Thoracic aorta (tissue), 2 donors: ENCODE results near the gene TSFM. TPM values are rescaled to one million over a fixed set of nuclear protein-coding genes. Genes with fewer than 3 reads are reported as not detected.
A peak's percentile ranks its signal among the peaks of the same experiment; 100 is the strongest.

Source experiments
- ATAC-seq: fragments of 150-250 bp; one replicate; pipeline ENCODE4 v1.8.0; 2017; ENCODE audit warnings: low read depth; ENCODE audit not compliant: insufficient number of reproducible peaks, low FRiP score
- DNase-seq: peaks from one replicate; pipeline ENCODE4 v3.0.0-alpha.2; 2020; ENCODE audit warnings: low spot score
- H3K27ac ChIP-seq, 2 donors: fragments of 200-600 bp; sonication (generic); 1 replicate in 1 of 2; 2 replicates in 1 of 2; pipeline ENCODE4 v1.5.1; 2016; ENCODE audit warnings: mild to moderate bottlenecking in 2 of 2, moderate library complexity in 2 of 2
- H3K27me3 ChIP-seq: fragments of 200-600 bp; sonication (generic); replicated peaks from 2 replicates; pipeline ENCODE4 v1.6.0; 2016; ENCODE audit warnings: mild to moderate bottlenecking; ENCODE audit not compliant: insufficient read depth
- H3K36me3 ChIP-seq: fragments of 200-600 bp; sonication (generic); one replicate; pipeline ENCODE4 v1.5.1; 2016
- H3K4me1 ChIP-seq, 2 donors: fragments of 200-600 bp; sonication (generic); 1 replicate in 1 of 2; 2 replicates in 1 of 2; pipeline versions ENCODE4 v1.5.1 to v1.6.0; 2016; ENCODE audit warnings: low read depth in 2 of 2, mild to moderate bottlenecking in 1 of 2; ENCODE audit not compliant: control insufficient read depth in 1 of 2
- H3K4me3 ChIP-seq: fragments of 200-600 bp; sonication (generic); 2 replicates; pipeline ENCODE4 v1.5.1; 2016; ENCODE audit warnings: mild to moderate bottlenecking
- H3K9me3 ChIP-seq: fragments of 200-600 bp; sonication (generic); 2 replicates; pipeline ENCODE4 v1.5.1; 2016
- total RNA-seq, 2 donors: library from RNA; depleted of rRNA; stranded (reverse); fragments of >200 nt; gene quantifications; one replicate each; pipeline versions ENCODE4 v1.1.0 to v1.2.3, GENCODE V29; 2016
- TF ChIP-seq, protein P1 (sequence below): fragments of 200-600 bp; sonication (generic); IDR thresholded peaks from one replicate; pipeline ENCODE4 v1.5.1; 2019; ENCODE audit warnings: antibody characterized with exemption

The TSFM gene
- total RNA-seq, 2 donors from 2014 or later = 15.4 to 19.3 TPM

DNA sequence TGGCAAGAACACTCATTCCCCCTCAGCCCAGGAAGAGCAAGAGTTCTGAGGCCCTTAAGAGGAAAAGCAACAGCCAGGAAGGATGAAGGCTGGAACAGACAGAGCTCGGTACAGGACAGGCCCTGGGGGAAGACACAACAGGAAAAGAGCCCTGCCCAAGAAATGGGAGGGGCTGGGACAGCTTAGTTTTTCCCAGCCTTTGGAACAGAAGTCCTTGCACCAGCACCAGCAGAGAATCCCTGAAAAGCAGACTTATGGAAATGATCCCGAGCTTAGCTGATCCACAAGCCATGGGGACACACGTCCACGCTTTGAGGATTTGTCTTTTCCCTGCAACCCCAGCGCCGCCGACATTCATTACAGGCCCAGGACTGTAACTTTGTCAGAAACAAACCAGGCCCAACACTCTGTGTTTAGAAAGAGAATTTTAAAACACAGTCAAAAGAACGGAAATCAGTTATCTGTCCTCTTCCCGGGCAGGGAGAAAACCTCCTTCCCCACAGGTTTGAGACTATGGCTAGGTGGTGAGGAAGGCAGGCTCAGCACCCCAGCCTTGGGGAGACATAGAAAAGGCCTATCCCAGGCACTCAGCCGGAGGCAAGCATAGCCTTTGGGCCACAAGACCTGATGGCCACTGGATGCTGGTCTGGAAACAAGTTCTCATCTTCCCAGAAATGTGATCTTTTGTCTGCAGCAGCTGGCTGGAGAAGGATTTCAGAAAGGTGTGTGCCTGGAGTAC is 40.0 kb downstream of the TSFM start:
- no peak overlapping the region for H3K4me3 ChIP-seq
- DNase-seq (no peak), ATAC-seq (no peak)
- no peaks in the 10 kb centered on the region for H3K9me3 ChIP-seq
- peaks cover 79% of the 10 kb centered on the region for H3K36me3 ChIP-seq
- no peaks in the 10 kb centered on the region for H3K27me3 ChIP-seq
- TF ChIP-seq, protein P1, sequence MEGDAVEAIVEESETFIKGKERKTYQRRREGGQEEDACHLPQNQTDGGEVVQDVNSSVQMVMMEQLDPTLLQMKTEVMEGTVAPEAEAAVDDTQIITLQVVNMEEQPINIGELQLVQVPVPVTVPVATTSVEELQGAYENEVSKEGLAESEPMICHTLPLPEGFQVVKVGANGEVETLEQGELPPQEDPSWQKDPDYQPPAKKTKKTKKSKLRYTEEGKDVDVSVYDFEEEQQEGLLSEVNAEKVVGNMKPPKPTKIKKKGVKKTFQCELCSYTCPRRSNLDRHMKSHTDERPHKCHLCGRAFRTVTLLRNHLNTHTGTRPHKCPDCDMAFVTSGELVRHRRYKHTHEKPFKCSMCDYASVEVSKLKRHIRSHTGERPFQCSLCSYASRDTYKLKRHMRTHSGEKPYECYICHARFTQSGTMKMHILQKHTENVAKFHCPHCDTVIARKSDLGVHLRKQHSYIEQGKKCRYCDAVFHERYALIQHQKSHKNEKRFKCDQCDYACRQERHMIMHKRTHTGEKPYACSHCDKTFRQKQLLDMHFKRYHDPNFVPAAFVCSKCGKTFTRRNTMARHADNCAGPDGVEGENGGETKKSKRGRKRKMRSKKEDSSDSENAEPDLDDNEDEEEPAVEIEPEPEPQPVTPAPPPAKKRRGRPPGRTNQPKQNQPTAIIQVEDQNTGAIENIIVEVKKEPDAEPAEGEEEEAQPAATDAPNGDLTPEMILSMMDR = no peak
- peak overlapping the region in 1 of 2 donors; percentile 14 for H3K27ac ChIP-seq
- peaks cover 0 to 27% of the 10 kb centered on the region in 2 donors for H3K4me1 ChIP-seq

DNA sequence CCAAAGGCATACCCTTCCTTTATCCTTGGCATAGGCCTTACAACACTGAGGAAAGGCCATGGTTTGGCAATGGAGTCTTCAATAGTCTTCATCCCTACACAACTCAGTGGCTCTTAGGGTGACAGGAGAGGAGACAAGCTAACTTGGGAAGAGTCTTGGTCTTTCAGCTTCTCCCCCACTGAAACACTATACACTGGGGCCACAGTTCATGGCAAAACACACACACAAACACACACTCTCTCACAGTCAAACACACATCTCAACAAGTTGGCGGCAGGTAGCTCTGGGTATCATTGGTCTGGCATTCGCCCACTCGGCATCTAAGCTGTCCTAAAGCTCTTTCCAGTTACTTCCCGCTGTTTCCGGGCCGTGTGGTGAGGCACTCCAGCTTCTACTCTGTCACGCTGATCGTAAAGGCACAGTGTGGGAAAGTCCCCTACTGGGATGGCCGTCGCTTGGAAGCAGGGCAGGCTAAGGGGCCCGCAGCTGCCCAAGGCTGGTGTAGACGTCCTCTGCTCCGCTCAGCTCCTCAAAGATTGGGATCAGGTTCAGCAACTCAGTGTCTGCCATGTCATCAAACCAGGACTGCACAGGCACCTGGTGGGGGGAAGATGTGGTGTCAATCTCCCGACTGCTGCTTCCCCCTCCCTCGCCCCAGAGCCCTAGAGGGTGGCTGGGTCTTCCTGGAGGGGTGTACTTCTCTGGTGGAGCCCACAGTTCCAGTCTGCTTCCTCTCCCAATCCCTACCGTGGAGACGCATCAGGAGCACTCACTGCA is 40.7 kb downstream of the TSFM start:
- H3K4me3 ChIP-seq = no peak overlapping the region
- DNase-seq (no peak), ATAC-seq (no peak)
- peaks cover 0 to 24% of the 10 kb centered on the region in 2 donors for H3K4me1 ChIP-seq
- H3K9me3 ChIP-seq = no peaks in the 10 kb centered on the region
- H3K27ac ChIP-seq = peak overlapping the region in 1 of 2 donors; percentile 14
- no peaks in the 10 kb centered on the region for H3K27me3 ChIP-seq
- peaks cover 86% of the 10 kb centered on the region for H3K36me3 ChIP-seq
- TF ChIP-seq, protein P1 = no peak

DNA sequence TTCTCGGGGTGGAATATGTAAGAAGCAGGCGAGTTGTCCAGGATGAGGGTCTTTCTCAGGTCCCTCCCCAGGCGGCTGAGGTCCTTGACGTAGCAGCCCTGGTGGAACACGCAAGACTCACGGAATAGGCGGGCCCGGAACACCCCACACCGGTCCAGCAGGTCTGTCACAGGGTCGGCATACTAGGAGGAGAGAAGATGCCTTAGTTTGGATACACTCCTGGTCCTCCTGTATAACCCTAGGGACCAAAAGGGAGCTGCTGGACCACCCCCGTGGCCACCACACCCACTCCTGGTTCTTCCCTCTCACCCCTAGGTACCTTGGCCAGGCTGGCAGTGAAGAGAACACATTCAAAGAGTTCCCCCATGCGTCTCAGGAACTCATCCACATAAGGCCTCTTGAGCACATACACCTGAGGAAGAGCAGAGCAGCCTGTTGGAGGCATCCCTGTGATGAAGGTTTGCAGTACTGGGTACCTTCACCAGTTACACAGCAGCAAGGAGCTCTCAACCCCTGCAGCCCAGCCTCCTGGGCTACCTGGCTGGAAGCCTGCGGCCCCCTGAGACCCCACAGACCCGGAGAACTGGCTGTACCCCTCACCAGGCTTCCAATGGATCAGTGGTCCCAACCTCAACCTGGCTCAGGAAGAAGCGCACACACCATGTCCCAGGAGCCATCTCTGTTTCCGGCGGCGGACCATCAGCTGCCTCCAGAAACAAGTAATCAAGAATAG is 41.5 kb downstream of the TSFM start:
- no peaks in the 10 kb centered on the region for H3K27me3 ChIP-seq
- no peak for ATAC-seq
- no peak for DNase-seq
- TF ChIP-seq, protein P1 = no peak
- H3K4me3 ChIP-seq = no peak overlapping the region
- no peaks in the 10 kb centered on the region for H3K9me3 ChIP-seq
- H3K36me3 ChIP-seq = peaks cover 86% of the 10 kb centered on the region
- peak overlapping the region in 1 of 2 donors; percentile 14 for H3K27ac ChIP-seq
- peaks cover 7 to 32% of the 10 kb centered on the region in 2 donors for H3K4me1 ChIP-seq

DNA sequence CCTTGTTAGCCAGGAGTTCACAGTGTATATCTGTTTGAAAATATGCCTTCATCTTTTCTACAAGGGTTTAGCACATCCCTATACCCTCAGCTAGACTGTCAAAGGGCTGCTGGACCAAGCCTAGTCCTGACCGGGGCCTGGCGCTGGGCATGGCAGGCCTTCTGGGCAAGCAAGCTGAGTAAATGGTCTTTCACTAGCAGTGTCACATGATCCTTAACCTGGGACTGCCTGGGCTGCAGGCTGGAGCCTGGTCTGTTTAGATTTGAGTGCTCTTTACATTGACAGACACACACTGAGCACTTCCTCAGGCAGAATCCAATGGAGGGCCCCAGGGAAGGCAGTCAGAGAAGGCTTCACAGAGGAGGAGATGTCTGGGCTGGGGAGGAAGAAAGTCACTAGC is 42.9 kb downstream of the TSFM start:
- DNase-seq (no peak), ATAC-seq (no peak)
- H3K4me3 ChIP-seq = no peak overlapping the region
- peak overlapping the region in 1 of 2 donors; percentile 24 for H3K27ac ChIP-seq
- TF ChIP-seq, protein P1 = no peak
- H3K27me3 ChIP-seq = no peaks in the 10 kb centered on the region
- H3K36me3 ChIP-seq = peaks cover 86% of the 10 kb centered on the region
- no peaks in the 10 kb centered on the region for H3K9me3 ChIP-seq
- H3K4me1 ChIP-seq = peaks cover 19 to 45% of the 10 kb centered on the region in 2 donors

DNA sequence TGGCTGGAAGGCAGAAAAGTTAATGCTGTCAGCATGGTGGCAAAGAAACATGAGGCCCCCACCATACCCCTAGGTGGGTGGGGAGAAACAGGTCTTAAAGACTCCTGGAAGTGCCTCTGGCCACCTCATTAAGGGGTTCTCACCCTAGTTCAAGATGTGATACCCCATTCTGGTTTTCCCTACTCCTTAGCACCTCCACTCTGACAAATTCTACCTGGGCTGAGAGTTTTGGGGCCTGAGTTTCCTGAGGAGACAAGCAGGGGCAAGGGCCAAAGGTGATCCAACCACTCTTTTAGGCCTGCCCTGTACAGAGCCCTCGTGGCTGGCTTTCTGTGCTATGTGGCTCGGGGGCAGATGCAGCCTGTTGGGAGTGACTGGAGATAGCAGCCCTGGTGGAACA is 43.8 kb downstream of the TSFM start:
- peak overlapping the region in 1 of 2 donors; percentile 48 for H3K27ac ChIP-seq
- peaks cover 27 to 53% of the 10 kb centered on the region in 2 donors for H3K4me1 ChIP-seq
- H3K9me3 ChIP-seq = no peaks in the 10 kb centered on the region
- TF ChIP-seq, protein P1 = no peak
- DNase-seq (no peak), ATAC-seq (no peak)
- H3K36me3 ChIP-seq = peaks cover 81% of the 10 kb centered on the region
- H3K4me3 ChIP-seq = no peak overlapping the region
- H3K27me3 ChIP-seq = no peaks in the 10 kb centered on the region
